ENCODE results near the gene UBN2.

DNA sequence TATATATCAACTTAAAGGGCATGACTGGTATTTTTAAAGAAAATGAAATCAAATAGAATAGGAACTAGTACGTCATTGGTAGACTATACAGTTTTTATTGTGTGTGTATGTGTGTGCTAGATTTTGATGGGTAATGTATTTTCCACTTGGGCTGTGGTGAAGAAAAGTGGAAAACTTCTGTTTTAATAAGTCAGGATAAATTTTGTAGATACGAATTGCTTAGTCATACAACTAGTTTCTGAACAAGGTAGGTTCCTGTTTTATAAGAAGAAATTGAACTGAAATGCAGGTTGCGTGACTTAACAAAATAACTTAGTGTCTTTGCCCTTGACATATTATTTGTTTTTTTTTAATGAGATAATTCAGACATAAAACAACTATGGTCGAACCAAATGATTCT is 24.3 kb downstream of the UBN2 start:
- TF ChIP-seq CTCF (IDR thresholded peaks at IDR 0.05; ENCODE audit: insufficient read depth, low read length) = no peak
- TF ChIP-seq POLR2AphosphoS5 (IDR thresholded peaks at IDR 0.05; ENCODE audit: low read depth) = no peak
- no peak for TF ChIP-seq GABPA (IDR thresholded peaks at IDR 0.05; ENCODE audit: low read depth)
- TF ChIP-seq, protein P1, sequence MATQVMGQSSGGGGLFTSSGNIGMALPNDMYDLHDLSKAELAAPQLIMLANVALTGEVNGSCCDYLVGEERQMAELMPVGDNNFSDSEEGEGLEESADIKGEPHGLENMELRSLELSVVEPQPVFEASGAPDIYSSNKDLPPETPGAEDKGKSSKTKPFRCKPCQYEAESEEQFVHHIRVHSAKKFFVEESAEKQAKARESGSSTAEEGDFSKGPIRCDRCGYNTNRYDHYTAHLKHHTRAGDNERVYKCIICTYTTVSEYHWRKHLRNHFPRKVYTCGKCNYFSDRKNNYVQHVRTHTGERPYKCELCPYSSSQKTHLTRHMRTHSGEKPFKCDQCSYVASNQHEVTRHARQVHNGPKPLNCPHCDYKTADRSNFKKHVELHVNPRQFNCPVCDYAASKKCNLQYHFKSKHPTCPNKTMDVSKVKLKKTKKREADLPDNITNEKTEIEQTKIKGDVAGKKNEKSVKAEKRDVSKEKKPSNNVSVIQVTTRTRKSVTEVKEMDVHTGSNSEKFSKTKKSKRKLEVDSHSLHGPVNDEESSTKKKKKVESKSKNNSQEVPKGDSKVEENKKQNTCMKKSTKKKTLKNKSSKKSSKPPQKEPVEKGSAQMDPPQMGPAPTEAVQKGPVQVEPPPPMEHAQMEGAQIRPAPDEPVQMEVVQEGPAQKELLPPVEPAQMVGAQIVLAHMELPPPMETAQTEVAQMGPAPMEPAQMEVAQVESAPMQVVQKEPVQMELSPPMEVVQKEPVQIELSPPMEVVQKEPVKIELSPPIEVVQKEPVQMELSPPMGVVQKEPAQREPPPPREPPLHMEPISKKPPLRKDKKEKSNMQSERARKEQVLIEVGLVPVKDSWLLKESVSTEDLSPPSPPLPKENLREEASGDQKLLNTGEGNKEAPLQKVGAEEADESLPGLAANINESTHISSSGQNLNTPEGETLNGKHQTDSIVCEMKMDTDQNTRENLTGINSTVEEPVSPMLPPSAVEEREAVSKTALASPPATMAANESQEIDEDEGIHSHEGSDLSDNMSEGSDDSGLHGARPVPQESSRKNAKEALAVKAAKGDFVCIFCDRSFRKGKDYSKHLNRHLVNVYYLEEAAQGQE (IDR thresholded peaks at IDR 0.05; ENCODE audit: insufficient replicate concordance, low read depth) = no peak
- no peak for TF ChIP-seq SPI1 (IDR thresholded peaks at IDR 0.05; ENCODE audit: borderline replicate concordance, low read depth)

Measured in HL-60 (cell line).